ENCODE measurements around the gene OBSCN.
"Not testable (repeated sequence)": the region's sequence is repeated elsewhere in the genome, so short reads cannot be mapped to it uniquely, and the experiment has no call there.

The OBSCN gene

DNA sequence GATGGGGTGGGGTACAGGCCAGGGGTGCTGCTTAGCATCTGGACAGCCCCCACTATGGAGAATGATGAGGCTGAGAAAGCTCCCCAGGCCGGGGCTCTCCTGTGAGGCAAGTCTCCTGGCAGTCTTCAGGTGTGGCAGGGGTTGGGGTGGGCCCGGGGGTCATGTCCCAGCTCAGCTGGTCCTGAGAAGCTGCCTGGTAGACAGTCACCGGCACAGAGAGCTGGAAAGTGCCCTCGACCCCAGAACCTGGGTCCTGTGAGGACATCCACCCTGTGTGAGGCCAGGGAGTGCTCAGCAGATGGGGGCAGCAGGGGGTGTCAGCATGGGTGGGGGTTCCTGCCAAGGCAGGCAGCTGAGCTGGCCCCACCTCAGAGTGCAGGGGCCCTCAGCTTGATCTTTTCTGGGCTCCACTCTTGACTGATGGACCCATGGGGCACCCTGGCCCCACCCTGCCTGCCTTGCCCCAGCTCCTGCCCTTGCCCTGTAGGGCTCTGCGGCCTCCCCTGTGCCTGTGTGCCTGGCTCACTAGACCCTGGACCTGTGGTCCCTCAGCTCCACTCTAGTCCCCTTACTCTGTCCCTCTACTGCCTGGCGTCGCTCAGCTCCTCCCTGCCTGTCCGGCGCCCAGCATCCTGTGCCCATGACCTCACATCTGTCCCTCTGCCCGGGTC is 36.5 kb upstream of the OBSCN start:
- ChIA-PET CTCF (no interaction called here), POLR2A (ENCODE audit: low non-redundant PET) (no interaction called here)
- DNase-seq (ENCODE audit: low spot score): no peak
- TF ChIP-seq, protein P1, sequence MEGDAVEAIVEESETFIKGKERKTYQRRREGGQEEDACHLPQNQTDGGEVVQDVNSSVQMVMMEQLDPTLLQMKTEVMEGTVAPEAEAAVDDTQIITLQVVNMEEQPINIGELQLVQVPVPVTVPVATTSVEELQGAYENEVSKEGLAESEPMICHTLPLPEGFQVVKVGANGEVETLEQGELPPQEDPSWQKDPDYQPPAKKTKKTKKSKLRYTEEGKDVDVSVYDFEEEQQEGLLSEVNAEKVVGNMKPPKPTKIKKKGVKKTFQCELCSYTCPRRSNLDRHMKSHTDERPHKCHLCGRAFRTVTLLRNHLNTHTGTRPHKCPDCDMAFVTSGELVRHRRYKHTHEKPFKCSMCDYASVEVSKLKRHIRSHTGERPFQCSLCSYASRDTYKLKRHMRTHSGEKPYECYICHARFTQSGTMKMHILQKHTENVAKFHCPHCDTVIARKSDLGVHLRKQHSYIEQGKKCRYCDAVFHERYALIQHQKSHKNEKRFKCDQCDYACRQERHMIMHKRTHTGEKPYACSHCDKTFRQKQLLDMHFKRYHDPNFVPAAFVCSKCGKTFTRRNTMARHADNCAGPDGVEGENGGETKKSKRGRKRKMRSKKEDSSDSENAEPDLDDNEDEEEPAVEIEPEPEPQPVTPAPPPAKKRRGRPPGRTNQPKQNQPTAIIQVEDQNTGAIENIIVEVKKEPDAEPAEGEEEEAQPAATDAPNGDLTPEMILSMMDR (conservative IDR thresholded peaks at IDR 0.05; ENCODE audit: low read depth): no peak
- peak overlapping the region; percentile 24 for H3K27ac ChIP-seq

DNA sequence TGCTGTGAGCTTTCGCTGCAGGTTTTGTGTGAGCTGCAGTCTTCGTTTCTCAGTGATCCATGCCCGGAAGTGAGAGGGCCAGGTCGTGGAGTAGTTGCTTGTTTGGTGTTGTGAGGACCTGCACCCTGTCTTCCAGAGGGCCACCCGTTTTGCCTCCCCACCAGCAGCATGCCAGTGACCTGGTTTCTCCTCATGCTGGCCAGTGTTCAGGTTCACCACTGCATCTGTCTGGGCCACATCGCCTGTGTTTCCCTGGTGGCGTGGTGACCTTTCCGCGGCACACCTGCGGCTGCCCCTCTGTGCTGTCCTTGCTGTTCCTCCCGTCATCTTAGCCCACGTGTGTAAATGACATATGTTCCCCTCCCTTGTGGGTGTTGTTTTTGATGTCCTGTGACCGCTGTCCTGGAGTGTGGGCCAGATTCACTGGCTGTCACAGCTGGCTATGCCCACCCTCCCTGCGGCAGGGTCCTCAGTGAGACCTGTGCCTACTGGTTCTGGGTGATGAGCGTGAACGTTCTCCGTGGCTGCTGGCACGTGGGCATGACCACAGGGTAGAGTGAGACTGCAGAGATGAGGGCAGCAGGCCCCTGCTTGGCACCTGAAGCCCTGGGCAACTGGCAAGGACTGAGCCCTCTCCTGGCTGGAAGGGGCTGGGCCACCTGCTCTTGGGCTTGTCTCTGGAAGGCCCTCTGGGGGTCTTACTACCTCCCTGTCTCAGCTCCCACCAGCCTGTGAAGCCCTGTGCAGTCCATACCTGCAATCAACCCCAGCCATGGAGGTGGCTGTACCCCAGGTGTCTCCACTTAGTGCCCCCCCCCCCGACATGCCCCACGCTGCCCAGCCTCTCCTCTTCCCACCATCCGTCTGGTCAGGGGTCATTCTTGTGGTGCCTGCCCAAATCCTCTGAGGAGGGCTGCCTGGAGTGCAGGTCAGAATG is 35.0 kb upstream of the OBSCN start:
- ChIA-PET POLR2A (ENCODE audit: low non-redundant PET) (no interaction called here), CTCF (interaction anchor here (0.9 kb wide), 1 partner anchor 42 kb away, joined by 3 read pairs; no protein-coding TSS in a partner anchor)
- H3K27ac ChIP-seq: peak overlapping the region; percentile 52
- no peak for DNase-seq (ENCODE audit: low spot score)
- TF ChIP-seq, protein P1 (conservative IDR thresholded peaks at IDR 0.05; ENCODE audit: low read depth): no peak

DNA sequence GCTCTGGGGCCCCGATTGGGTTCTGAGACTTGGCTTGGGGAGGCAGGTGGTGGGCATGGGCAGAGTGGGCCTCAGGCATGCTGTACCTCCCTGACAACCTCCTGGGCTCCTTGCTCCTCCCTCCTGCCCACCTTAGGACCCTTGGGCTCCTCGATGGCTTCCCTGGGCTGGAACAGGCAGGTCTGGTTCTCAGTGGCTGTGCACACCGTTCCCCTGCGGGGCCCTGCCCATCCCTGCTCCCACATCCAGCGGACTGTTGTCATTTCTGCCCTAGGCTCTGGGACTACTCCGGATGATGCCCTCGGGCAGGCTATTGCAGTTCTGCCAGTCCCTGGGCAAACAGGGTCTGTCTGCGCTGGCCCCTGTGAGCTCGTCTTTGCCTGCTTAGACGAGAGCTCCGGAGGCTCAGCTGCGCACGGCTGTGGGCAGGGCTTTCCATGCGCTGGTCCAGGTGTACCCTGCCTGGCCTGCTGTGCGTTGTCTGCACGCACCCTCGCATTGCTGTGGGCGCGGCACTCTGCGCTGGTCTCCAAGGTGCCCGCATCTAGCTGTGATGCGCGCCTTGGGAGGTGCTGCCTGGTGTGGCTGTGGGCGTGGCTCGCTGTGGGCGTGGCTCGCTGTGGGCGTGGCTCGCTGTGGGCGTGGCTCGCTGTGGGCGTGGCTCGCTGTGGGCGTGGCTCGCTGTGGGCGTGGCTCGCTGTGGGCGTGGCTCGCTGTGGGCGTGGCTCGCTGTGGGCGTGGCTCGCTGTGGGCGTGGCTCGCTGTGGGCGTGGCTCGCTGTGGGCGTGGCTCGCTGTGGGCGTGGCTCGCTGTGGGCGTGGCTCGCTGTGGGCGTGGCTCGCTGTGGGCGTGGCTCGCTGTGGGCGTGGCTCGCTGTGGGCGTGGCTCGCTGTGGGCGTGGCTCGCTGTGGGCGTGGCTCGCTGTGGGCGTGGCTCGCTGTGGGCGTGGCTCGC is 34.0 kb upstream of the OBSCN start:
- POLR2A ChIA-PET (ENCODE audit: low non-redundant PET); CTCF ChIA-PET: not testable (repeated sequence)
- peak; percentile 25 for DNase-seq (ENCODE audit: low spot score)
- peak overlapping the region; percentile 52 for H3K27ac ChIP-seq

DNA sequence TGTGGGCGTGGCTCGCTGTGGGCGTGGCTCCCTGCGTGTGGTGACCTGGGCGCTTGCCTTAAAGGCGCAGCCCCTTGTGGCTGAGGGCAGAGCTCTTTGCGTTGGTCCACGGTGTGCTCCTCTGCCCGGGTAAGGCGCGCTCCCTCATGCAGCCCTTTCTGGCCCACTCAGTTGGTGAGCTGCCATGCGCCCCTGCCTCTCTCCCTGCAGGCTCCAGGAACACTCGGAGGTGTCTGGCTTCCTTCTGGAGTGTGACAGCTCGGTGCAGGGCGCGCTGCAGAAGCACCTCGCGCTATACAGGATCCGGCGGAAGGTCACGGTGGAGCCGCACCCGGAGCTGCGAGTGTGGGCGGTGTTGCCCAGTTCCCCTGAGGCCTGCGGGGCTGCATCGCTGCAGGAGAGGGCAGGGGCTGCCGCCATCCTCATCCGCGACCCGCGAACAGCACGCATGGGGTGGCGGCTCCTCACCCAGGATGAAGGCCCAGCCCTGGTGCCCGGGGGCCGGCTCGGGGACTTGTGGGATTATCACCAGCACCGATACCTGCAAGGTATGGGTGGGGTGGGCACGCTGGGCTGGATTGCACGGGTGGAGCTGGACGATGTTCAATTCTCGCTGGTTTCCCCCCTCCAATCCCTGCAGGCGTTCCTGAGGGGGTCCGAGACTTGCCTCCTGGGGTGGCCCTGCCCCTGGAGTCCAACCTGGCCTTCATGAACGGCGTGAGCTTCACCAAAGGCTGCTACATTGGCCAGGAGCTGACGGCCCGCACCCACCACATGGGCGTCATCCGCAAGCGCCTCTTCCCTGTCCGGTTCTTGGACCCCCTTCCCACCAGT is 33.1 kb upstream of the OBSCN start:
- H3K27ac ChIP-seq: peak overlapping the region; percentile 45
- peak; percentile 26 for DNase-seq (ENCODE audit: low spot score)
- TF ChIP-seq, protein P1 (conservative IDR thresholded peaks at IDR 0.05; ENCODE audit: low read depth): no peak
- ChIA-PET POLR2A (ENCODE audit: low non-redundant PET) (no interaction called here), CTCF (no interaction called here)

DNA sequence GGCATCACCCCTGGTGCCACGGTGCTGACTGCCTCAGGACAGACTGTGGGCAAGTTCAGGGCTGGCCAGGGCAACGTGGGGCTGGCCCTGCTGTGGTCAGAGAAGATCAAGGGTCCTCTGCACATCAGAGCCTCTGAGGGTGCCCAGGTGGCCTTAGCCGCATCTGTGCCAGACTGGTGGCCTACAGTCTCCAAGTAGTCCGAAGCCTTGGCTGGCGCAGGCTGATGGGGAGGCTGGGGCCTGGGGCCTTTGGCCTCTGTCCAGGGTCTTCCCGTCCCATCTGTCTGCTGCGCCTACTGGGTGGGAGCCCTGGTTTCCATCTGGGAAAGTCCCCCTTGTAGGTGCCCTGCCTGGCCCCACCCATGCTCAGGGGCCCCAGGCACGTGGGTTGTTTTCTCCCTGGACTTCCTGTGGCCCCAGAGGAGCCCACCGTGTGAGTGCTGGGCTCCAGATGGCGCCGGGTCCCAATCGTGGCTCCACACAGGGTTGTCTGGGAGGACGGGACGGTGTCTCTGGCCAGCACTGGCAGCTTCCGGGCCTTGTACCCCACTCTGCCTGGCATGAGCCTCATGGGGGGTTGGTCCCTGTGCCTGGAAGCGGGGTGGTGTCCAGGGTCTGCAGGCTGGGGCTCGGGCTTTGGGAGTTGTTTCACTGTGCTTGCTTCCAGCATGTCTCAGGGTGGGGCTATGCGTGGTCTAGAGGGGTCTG is 32.4 kb upstream of the OBSCN start:
- TF ChIP-seq, protein P1 (conservative IDR thresholded peaks at IDR 0.05; ENCODE audit: low read depth): no peak
- DNase-seq (ENCODE audit: low spot score): no peak
- peak overlapping the region; percentile 45 for H3K27ac ChIP-seq
- CTCF ChIA-PET: no interaction called here
- POLR2A ChIA-PET (ENCODE audit: low non-redundant PET): no interaction called here

DNA sequence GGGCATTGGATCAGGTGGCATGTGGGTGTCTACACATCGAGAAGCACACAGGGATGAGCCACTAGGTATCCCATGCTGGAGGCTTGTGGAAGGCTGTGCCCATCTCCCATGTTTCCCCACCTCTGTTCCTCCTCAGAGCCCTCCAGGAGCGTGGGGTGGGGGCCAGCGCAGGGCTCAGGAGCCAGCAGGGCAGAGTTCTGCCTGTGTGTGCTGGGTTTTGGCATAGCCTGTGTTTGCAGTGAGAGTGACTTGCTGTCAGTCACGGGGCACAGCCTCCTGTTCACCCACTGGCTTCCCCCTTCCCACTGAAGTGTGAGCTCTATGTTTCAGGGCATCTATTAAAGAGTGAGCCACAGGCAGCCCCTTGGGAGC is 31.8 kb upstream of the OBSCN start:
- POLR2A ChIA-PET (ENCODE audit: low non-redundant PET): no interaction called here
- TF ChIP-seq, protein P1 (conservative IDR thresholded peaks at IDR 0.05; ENCODE audit: low read depth): no peak
- H3K27ac ChIP-seq: peak overlapping the region; percentile 45
- CTCF ChIA-PET: no interaction called here
- DNase-seq (ENCODE audit: low spot score): no peak
